ENCODE results near the gene MED31.

The MED31 gene

DNA sequence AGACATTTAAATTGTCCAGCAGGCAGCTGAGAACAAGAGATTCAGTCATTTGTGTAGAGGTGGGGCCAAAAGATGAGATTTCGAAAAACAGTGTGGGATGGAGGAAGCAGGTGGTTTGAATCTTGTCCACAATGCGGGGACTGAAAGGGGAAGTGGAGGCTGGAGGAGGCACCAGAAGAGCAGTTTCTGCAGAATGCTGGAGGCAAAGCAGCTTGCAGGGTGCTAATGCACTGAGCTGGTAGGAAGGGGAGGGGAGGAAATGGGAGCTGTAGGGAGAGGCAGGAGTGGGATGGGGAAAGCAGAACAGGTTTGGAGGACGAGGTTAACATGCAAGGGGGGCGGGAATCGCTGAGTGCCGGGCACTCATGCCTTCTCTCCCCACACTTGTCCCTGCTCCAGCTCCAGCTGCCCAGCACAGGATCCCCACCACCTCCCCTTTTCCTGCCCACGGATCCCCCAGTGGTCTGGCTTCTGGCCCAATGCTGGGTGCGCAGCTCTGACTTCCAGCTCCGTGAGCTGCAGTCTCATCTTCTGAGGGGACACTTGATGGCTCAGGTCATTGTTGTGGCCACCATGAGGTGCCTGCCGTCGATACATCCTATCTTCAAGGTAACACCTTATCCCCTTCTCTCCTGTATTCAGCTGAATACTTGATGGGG lies 9.5 kb upstream of the MED31 start:
- TF ChIP-seq SIN3A (IDR thresholded peaks at IDR 0.05; ENCODE audit: borderline replicate concordance, insufficient read depth, low read length) = no peak
- no peak for TF ChIP-seq FOXP2 (optimal IDR thresholded peaks at IDR 0.05; ENCODE audit: borderline replicate concordance, extremely low read depth, extremely low read length, insufficient read depth)
- TF ChIP-seq TAF1 (IDR thresholded peaks at IDR 0.05; ENCODE audit: borderline replicate concordance, insufficient read depth, low read length) = no peak
- TF ChIP-seq POLR2AphosphoS5 (IDR thresholded peaks at IDR 0.05; ENCODE audit: low read depth, low read length) = no peak
- TF ChIP-seq, protein P1, sequence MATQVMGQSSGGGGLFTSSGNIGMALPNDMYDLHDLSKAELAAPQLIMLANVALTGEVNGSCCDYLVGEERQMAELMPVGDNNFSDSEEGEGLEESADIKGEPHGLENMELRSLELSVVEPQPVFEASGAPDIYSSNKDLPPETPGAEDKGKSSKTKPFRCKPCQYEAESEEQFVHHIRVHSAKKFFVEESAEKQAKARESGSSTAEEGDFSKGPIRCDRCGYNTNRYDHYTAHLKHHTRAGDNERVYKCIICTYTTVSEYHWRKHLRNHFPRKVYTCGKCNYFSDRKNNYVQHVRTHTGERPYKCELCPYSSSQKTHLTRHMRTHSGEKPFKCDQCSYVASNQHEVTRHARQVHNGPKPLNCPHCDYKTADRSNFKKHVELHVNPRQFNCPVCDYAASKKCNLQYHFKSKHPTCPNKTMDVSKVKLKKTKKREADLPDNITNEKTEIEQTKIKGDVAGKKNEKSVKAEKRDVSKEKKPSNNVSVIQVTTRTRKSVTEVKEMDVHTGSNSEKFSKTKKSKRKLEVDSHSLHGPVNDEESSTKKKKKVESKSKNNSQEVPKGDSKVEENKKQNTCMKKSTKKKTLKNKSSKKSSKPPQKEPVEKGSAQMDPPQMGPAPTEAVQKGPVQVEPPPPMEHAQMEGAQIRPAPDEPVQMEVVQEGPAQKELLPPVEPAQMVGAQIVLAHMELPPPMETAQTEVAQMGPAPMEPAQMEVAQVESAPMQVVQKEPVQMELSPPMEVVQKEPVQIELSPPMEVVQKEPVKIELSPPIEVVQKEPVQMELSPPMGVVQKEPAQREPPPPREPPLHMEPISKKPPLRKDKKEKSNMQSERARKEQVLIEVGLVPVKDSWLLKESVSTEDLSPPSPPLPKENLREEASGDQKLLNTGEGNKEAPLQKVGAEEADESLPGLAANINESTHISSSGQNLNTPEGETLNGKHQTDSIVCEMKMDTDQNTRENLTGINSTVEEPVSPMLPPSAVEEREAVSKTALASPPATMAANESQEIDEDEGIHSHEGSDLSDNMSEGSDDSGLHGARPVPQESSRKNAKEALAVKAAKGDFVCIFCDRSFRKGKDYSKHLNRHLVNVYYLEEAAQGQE (IDR thresholded peaks at IDR 0.05; ENCODE audit: insufficient read depth in 1 of 2, low read depth in 2 of 2, low read length in 2 of 2) = no peak

DNA sequence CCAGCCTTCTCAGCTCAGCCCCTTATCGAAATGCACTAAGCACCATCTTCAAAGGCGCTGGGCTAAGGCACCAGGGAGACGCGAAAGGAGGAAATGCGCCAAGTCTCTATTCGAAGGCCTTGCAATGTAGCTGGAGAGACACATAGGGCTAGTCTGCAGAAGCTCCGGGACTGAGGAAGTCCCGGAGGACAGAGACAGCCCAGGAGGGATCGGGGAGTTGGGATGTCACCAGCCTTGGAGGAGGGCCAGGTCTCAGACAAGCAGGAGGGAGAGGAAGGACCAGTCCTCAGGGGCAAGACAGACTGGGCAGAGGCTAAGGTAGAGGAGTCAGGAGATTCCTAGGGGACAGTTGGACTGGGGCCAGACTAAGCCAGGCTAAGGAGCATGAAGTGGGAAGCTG lies 8.7 kb upstream of the MED31 start:
- TF ChIP-seq POLR2AphosphoS5 (IDR thresholded peaks at IDR 0.05; ENCODE audit: low read depth, low read length) = no peak
- TF ChIP-seq TAF1 (IDR thresholded peaks at IDR 0.05; ENCODE audit: borderline replicate concordance, insufficient read depth, low read length) = no peak
- TF ChIP-seq FOXP2 (optimal IDR thresholded peaks at IDR 0.05; ENCODE audit: borderline replicate concordance, extremely low read depth, extremely low read length, insufficient read depth) = no peak
- TF ChIP-seq, protein P1 (IDR thresholded peaks at IDR 0.05; ENCODE audit: insufficient read depth in 1 of 2, low read depth in 2 of 2, low read length in 2 of 2) = no peak
- TF ChIP-seq SIN3A (IDR thresholded peaks at IDR 0.05; ENCODE audit: borderline replicate concordance, insufficient read depth, low read length) = no peak

GRCh38 chr17:6657633-6658287 lies 6.4 kb upstream of the MED31 start:
- TF ChIP-seq, protein P1 (IDR thresholded peaks at IDR 0.05; ENCODE audit: insufficient read depth in 1 of 2, low read depth in 2 of 2, low read length in 2 of 2) = no peak
- no peak for TF ChIP-seq SIN3A (IDR thresholded peaks at IDR 0.05; ENCODE audit: borderline replicate concordance, insufficient read depth, low read length)
- no peak for TF ChIP-seq FOXP2 (optimal IDR thresholded peaks at IDR 0.05; ENCODE audit: borderline replicate concordance, extremely low read depth, extremely low read length, insufficient read depth)
- TF ChIP-seq POLR2AphosphoS5 (IDR thresholded peaks at IDR 0.05; ENCODE audit: low read depth, low read length) = no peak
- no peak for TF ChIP-seq TAF1 (IDR thresholded peaks at IDR 0.05; ENCODE audit: borderline replicate concordance, insufficient read depth, low read length)

GRCh38 chr17:6654841-6655731 lies 3.7 kb upstream of the MED31 start:
- TF ChIP-seq TAF1 (IDR thresholded peaks at IDR 0.05; ENCODE audit: borderline replicate concordance, insufficient read depth, low read length) = no peak
- TF ChIP-seq, protein P1 (IDR thresholded peaks at IDR 0.05; ENCODE audit: insufficient read depth in 1 of 2, low read depth in 2 of 2, low read length in 2 of 2) = no peak
- TF ChIP-seq POLR2AphosphoS5 (IDR thresholded peaks at IDR 0.05; ENCODE audit: low read depth, low read length) = no peak
- no peak for TF ChIP-seq FOXP2 (optimal IDR thresholded peaks at IDR 0.05; ENCODE audit: borderline replicate concordance, extremely low read depth, extremely low read length, insufficient read depth)
- no peak for TF ChIP-seq SIN3A (IDR thresholded peaks at IDR 0.05; ENCODE audit: borderline replicate concordance, insufficient read depth, low read length)
